DOHH2 (cell line): Measurements from ENCODE around the gene RNF13.

Experiments used
- H3F3A ChIP-seq: fragments of 200-600 bp; sonication (generic), shearing (Covaris generic); 2 replicates; pipeline ENCODE4 v1.6.0; 2016; ENCODE audit warnings: antibody characterized with exemption, mild to moderate bottlenecking; ENCODE audit not compliant: control insufficient read depth, insufficient read depth
- H3K27ac ChIP-seq: fragments of 200-600 bp; sonication (generic); 2 replicates; pipeline ENCODE4 v1.5.1; 2014; ENCODE audit warnings: low read depth, mild to moderate bottlenecking, low read length, moderate library complexity
- H3K27me3 ChIP-seq: fragments of 200-600 bp; sonication (generic); 2 replicates; pipeline ENCODE4 v1.6.1; 2014; ENCODE audit warnings: mild to moderate bottlenecking, low read length, mixed read lengths; ENCODE audit not compliant: control insufficient read depth
- H3K36me3 ChIP-seq: fragments of 200-600 bp; sonication (generic); 2 replicates; pipeline ENCODE4 v1.6.1; 2014; ENCODE audit warnings: mild to moderate bottlenecking, low read length, moderate library complexity, mixed read lengths; ENCODE audit not compliant: control insufficient read depth
- H3K4me1 ChIP-seq: fragments of 200-600 bp; sonication (generic); 2 replicates; pipeline ENCODE4 v1.6.1; 2014; ENCODE audit warnings: mild to moderate bottlenecking, low read length, mixed read lengths; ENCODE audit not compliant: control insufficient read depth
- H3K4me2 ChIP-seq: fragments of 200-600 bp; sonication (generic); 2 replicates; pipeline ENCODE4 v1.6.0; 2014; ENCODE audit warnings: mild to moderate bottlenecking, low read length, moderate library complexity
- H3K4me3 ChIP-seq: fragments of 200-600 bp; sonication (generic); 2 replicates; pipeline ENCODE4 v1.5.1; 2014; ENCODE audit warnings: mild to moderate bottlenecking, low read length, mixed read lengths
- H3K79me2 ChIP-seq: fragments of 200-600 bp; sonication (generic); 2 replicates; pipeline ENCODE4 v1.6.1; 2014; ENCODE audit warnings: mild to moderate bottlenecking, low read length, mixed read lengths; ENCODE audit not compliant: control insufficient read depth
- H3K9me2 ChIP-seq: fragments of 200-600 bp; sonication (generic); replicated peaks from 2 replicates; pipeline ENCODE4 v1.6.1; 2014; ENCODE audit warnings: mild to moderate bottlenecking, low read length, mixed read lengths; ENCODE audit not compliant: control insufficient read depth
- H3K9me3 ChIP-seq: fragments of 200-600 bp; sonication (generic); 2 replicates; pipeline ENCODE4 v1.6.1; 2014; ENCODE audit warnings: antibody characterized with exemption, low read length, mixed read lengths; ENCODE audit not compliant: control insufficient read depth, insufficient read depth
- H4K20me1 ChIP-seq: fragments of 200-600 bp; sonication (generic); 2 replicates; pipeline ENCODE4 v1.6.0; 2014; ENCODE audit warnings: low read depth, mild to moderate bottlenecking, antibody characterized with exemption, low read length, moderate library complexity; ENCODE audit not compliant: control insufficient read depth, insufficient read depth
- CTCF ChIP-seq: fragments of 200-600 bp; sonication (generic); IDR thresholded peaks from one replicate; pipeline ENCODE4 v1.5.1; 2014; ENCODE audit warnings: antibody characterized with exemption, mild to moderate bottlenecking, low read depth, low read length; ENCODE audit not compliant: poor library complexity, severe bottlenecking
- EZH2phosphoT487 ChIP-seq: fragments of 200-600 bp; sonication (generic); IDR thresholded peaks from 2 replicates; pipeline ENCODE4 v1.6.1; 2017; ENCODE audit warnings: borderline replicate concordance, mild to moderate bottlenecking, antibody characterized with exemption, low read length, moderate library complexity, mixed read lengths

Gene RNF13

DNA sequence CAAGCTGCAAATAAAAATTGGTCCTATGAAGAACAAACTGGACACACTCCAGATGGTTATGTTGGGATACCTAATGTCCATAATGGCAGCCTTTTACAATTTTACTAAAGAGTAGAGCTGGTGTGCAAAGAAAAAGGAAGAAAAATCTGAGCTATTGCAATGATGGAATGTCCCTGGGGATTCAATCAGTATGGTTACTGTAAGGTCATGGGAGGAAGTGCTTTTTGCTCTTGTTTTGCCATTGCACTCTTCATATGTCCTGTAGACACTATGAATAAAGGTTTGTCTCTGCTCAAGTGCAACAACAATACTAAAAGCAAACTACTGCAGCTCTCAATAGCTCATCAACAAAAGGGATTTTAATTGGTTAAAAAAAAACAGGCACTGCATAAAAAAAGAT lies 152.3 kb downstream of the RNF13 start:
- Histone ChIP-seq H3K4me3 (no peak overlapping the region), H3F3A (peaks cover 10% of the 10 kb centered on the region; the same call in 1 of the 2 replicates), H3K36me3 (peaks cover 14% of the 10 kb centered on the region), H3K4me1 (peaks cover 13% of the 10 kb centered on the region), H3K27me3 (no peaks in the 10 kb centered on the region), H4K20me1 (peaks cover 3% of the 10 kb centered on the region; the same call in 1 of the 2 replicates), H3K9me2 (no peaks in the 10 kb centered on the region), H3K79me2 (peaks cover 7% of the 10 kb centered on the region), H3K27ac (no peak overlapping the region), H3K4me2 (no peak overlapping the region), H3K9me3 (no peaks in the 10 kb centered on the region)
- TF ChIP-seq EZH2phosphoT487 (no peak), CTCF (no peak)

DNA sequence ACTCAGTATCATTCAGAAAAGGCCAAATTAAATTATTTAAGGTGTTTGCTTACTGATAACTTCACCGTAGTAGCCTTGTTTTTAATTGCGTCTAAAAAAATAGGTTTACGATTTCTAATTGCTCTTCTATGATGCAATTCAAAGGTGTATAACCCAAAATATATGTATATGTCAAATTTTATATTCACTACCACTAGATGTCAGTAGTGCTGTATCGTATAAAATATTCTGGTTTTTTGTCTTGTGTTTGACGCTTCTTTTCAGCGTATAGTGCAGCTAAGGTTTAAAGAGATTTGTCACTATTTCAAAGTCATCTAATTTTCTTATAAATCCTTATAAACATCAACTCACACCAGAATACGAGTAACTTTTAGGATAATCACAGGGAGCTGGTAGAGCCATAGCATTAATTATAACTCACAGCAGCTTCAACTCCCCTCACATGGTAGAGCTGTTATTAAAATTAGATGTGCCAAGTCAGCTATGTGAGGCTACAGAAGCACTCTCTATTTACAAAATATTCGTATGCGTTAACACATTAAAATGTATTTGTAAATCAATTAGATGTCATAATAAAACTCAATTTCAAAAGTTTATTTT lies 154.2 kb downstream of the RNF13 start:
- Histone ChIP-seq H3K9me3 (no peaks in the 10 kb centered on the region), H3K27me3 (peaks cover 12% of the 10 kb centered on the region), H4K20me1 (peaks cover 3% of the 10 kb centered on the region; the same call in 1 of the 2 replicates), H3K9me2 (no peaks in the 10 kb centered on the region), H3K27ac (no peak overlapping the region), H3F3A (peaks cover 11% of the 10 kb centered on the region; the same call in 1 of the 2 replicates), H3K4me1 (peaks cover 23% of the 10 kb centered on the region), H3K79me2 (peaks cover 7% of the 10 kb centered on the region), H3K36me3 (peaks cover 14% of the 10 kb centered on the region), H3K4me2 (no peak overlapping the region), H3K4me3 (no peak overlapping the region)
- peak; percentile 60 for TF ChIP-seq CTCF
- no peak for TF ChIP-seq EZH2phosphoT487

DNA sequence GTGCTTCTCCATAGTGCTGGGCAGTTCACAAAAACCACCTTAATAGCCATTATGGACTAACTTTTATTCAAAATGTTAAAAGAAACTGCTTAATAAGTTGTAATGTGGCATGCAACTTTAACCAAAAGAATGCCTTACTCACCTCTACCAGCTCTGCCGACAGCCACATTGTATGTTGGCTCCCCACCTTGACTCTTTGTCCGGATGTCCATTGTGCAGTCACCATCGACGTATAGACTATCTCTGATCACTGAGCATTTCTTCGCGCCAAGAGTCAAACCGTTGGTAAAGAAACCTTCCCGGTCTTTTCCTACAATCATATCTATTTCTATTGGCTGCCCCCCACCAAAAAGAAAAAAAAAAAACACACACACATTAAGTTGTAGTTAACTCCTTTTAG lies 155.2 kb downstream of the RNF13 start:
- no peaks in the 10 kb centered on the region for H3K9me3 ChIP-seq
- H3K9me2 ChIP-seq, result no peaks in the 10 kb centered on the region
- TF ChIP-seq EZH2phosphoT487 (no peak), CTCF (no peak)
- H4K20me1 ChIP-seq, result peaks cover 3% of the 10 kb centered on the region; the same call in 1 of the 2 replicates
- no peak overlapping the region for H3K4me3 ChIP-seq
- H3K27me3 ChIP-seq, result peaks cover 15% of the 10 kb centered on the region
- H3K4me1 ChIP-seq, result peaks cover 23% of the 10 kb centered on the region
- no peak overlapping the region for H3K4me2 ChIP-seq
- H3K36me3 ChIP-seq, result peaks cover 14% of the 10 kb centered on the region
- peaks cover 18% of the 10 kb centered on the region; the same call in 1 of the 2 replicates for H3F3A ChIP-seq
- peaks cover 7% of the 10 kb centered on the region for H3K79me2 ChIP-seq
- H3K27ac ChIP-seq, result no peak overlapping the region
